ENCODE results near the gene LMCD1.

LMCD1 gene

GRCh38 chr3:8538223-8538622 lies 36.6 kb downstream of the LMCD1 start:
- no peak for FAIRE-seq

GRCh38 chr3:8538913-8539312 lies 37.3 kb downstream of the LMCD1 start:
- no peak for FAIRE-seq

GRCh38 chr3:8539419-8539818 lies 37.8 kb downstream of the LMCD1 start:
- FAIRE-seq, result no peak

GRCh38 chr3:8540456-8540855 lies 38.8 kb downstream of the LMCD1 start:
- no peak for FAIRE-seq

GRCh38 chr3:8541486-8541885 lies 39.9 kb downstream of the LMCD1 start:
- no peak for FAIRE-seq

- FAIRE-seq, result no peak
These were observed 40.8 kb downstream of the LMCD1 start for GRCh38 chr3:8542190-8543135.

- no peak for FAIRE-seq
These were observed 45.0 kb downstream of the LMCD1 start for GRCh38 chr3:8546609-8547008.

GRCh38 chr3:8548502-8549275 lies 47.1 kb downstream of the LMCD1 start:
- FAIRE-seq, result no peak

- FAIRE-seq, result no peak
These were observed 47.7 kb downstream of the LMCD1 start for GRCh38 chr3:8549354-8549753.

- FAIRE-seq, result no peak
These were observed 49.0 kb downstream of the LMCD1 start for GRCh38 chr3:8550611-8551010.

- FAIRE-seq, result no peak
These were observed 50.7 kb downstream of the LMCD1 start for GRCh38 chr3:8552223-8552762.

- FAIRE-seq, result no peak
These were observed 51.8 kb downstream of the LMCD1 start for GRCh38 chr3:8553405-8553804.

- FAIRE-seq, result no peak
These were observed 53.1 kb downstream of the LMCD1 start for GRCh38 chr3:8554696-8555095.

- FAIRE-seq, result no peak
These were observed 53.6 kb downstream of the LMCD1 start for GRCh38 chr3:8555113-8555661.

GRCh38 chr3:8555725-8556472 lies 54.3 kb downstream of the LMCD1 start:
- FAIRE-seq, result no peak

- no peak for FAIRE-seq
These were observed 54.8 kb downstream of the LMCD1 start for GRCh38 chr3:8556473-8556869.

GRCh38 chr3:8557298-8557697 lies 55.7 kb downstream of the LMCD1 start:
- no peak for FAIRE-seq

- no peak for FAIRE-seq
These were observed 57.0 kb downstream of the LMCD1 start for GRCh38 chr3:8558645-8559044.

- FAIRE-seq, result no peak
These were observed 57.7 kb downstream of the LMCD1 start for GRCh38 chr3:8559351-8559750.

GRCh38 chr3:8560366-8561007 lies 58.9 kb downstream of the LMCD1 start:
- FAIRE-seq, result no peak

GRCh38 chr3:8561370-8561769 lies 59.7 kb downstream of the LMCD1 start:
- FAIRE-seq, result no peak

GRCh38 chr3:8562081-8562595 lies 60.5 kb downstream of the LMCD1 start:
- FAIRE-seq, result no peak

Data from colon (tissue), 2 donors.